Ecto neural progenitor cell (in vitro differentiated cells): ENCODE measurements around the gene CLDN24.
"Not testable (repeated sequence)": the region's sequence is repeated elsewhere in the genome, so short reads cannot be mapped to it uniquely, and the experiment has no call there.

Experiments
- DNase-seq: peaks from one replicate; pipeline ENCODE4 v3.0.0-alpha.2; 2018; ENCODE audit warnings: low spot score

Gene CLDN24

GRCh38 chr4:183347146-183347545 is 24.9 kb upstream of the CLDN24 start:
- no peak for DNase-seq

- DNase-seq: no peak
Measured at GRCh38 chr4:183345261-183345660, 23.0 kb upstream of the CLDN24 start.

- no peak for DNase-seq
Measured at GRCh38 chr4:183344523-183345255, 22.5 kb upstream of the CLDN24 start.

GRCh38 chr4:183343730-183344129 is 21.5 kb upstream of the CLDN24 start:
- DNase-seq: no peak

GRCh38 chr4:183342541-183343533 is 20.6 kb upstream of the CLDN24 start:
- DNase-seq: no peak

GRCh38 chr4:183337833-183338232 is 15.6 kb upstream of the CLDN24 start:
- DNase-seq: peak; percentile 26

GRCh38 chr4:183337349-183337748 is 15.1 kb upstream of the CLDN24 start:
- peak; percentile 33 for DNase-seq

- peak; percentile 14 for DNase-seq
Measured at GRCh38 chr4:183335369-183335940, 13.2 kb upstream of the CLDN24 start.

GRCh38 chr4:183333983-183334382 is 11.8 kb upstream of the CLDN24 start:
- no peak for DNase-seq

GRCh38 chr4:183333202-183333601 is 11.0 kb upstream of the CLDN24 start:
- DNase-seq: peak; percentile 27

- no peak for DNase-seq
Measured at GRCh38 chr4:183332447-183332846, 10.2 kb upstream of the CLDN24 start.

- no peak for DNase-seq
Measured at GRCh38 chr4:183330841-183331240, 8.6 kb upstream of the CLDN24 start.

GRCh38 chr4:183329954-183330742 is 7.9 kb upstream of the CLDN24 start:
- no peak for DNase-seq

- DNase-seq: no peak
Measured at GRCh38 chr4:183329244-183329643, 7.0 kb upstream of the CLDN24 start.

- DNase-seq: peak; percentile 19
Measured at GRCh38 chr4:183328832-183329231, 6.6 kb upstream of the CLDN24 start.

- DNase-seq: no peak
Measured at GRCh38 chr4:183327827-183328226, 5.6 kb upstream of the CLDN24 start.

- no peak for DNase-seq
Measured at GRCh38 chr4:183326853-183327252, 4.6 kb upstream of the CLDN24 start.

GRCh38 chr4:183326387-183326786 is 4.2 kb upstream of the CLDN24 start:
- DNase-seq: not testable (repeated sequence)

- DNase-seq: no peak
Measured at GRCh38 chr4:183324619-183325018, 2.4 kb upstream of the CLDN24 start.

- DNase-seq: not testable (repeated sequence)
Measured at GRCh38 chr4:183324056-183324455, 1.8 kb upstream of the CLDN24 start.

- no peak for DNase-seq
Measured at GRCh38 chr4:183323295-183323694, 1.1 kb upstream of the CLDN24 start.

- no peak for DNase-seq
Measured at GRCh38 chr4:183321516-183321915, 710 bp downstream of the CLDN24 start.
